Measurements from ENCODE around the gene IL12B. TPM values are rescaled to one million over a fixed set of nuclear protein-coding genes. Genes with fewer than 3 reads are reported as not detected.
A peak's percentile ranks its signal among the peaks of the same experiment; 100 is the strongest.

IL12B gene
- total and polyA plus RNA-seq, 2 of the 4 experiments (the other 2 are of a cell fraction) = 0.03 TPM; not detected in 1

DNA sequence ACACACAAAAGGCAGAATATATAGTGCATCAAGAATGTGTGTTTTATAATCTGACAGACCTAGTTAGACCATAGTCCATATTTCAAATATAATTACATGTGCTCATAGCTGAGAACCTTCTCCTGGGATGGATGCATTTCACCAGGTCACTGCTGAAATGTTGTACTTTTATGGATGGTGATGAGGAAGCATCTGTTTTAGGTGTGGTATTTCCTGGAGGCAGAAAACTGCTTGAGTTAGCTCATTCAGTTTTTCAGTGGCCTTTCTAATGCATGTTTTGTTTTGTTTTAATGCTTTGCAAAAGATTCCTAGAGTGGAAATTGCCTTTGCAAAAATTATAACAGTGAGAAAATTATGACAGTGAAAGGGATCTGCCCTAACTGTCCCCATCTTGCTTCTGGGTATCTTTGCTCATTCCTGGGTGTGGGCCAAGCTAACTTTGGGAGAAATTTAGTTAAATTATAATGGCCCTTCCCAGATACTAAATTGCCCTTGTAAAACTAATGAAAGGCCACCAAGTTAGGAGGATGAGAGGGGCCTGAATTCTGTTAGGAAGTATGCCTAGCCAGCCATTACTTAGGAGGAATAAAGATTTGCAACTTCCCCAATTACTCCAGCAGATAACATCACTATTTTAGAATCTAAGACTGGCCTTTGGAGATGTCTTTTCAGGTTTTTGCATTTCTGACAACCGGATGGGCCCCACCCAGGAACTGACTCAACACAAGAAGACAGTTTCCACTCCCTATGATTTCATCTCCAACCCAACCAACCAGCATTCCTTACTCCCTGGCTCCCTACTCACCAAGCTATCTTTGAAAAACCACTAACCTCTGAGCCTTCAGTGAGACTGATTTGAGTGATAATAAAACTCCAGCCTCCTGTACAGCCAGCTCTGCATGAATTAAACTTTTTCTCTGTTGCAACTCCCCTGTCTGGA lies 7.0 kb upstream of the IL12B start:
- no peak overlapping the region for H3K27ac ChIP-seq (ENCODE audit: insufficient read depth, low read length)

More for the DNA sequence above, 7.0 kb upstream of the IL12B start:
- Histone ChIP-seq H3K18ac (ENCODE audit: low read depth, low read length) (no peak overlapping the region), H2BK20ac (ENCODE audit: low read depth, low read length) (peak overlapping the region; percentile 77), H2BK15ac (ENCODE audit: low read depth, low read length) (peak overlapping the region; percentile 15; the same call in 1 of the 3 replicates), H3K14ac (replicated peaks; ENCODE audit: low read depth, low read length) (peak overlapping the region; percentile 54; the same call in 1 of the 2 replicates), H3K23ac (ENCODE audit: low read depth, low read length) (peak overlapping the region; percentile 65), H2AK9ac (replicated peaks; ENCODE audit: low read depth, low read length, poor library complexity) (no peak overlapping the region), H2AFZ (replicated peaks; ENCODE audit: low read length, poor library complexity) (peak overlapping the region; percentile 53), H2BK120ac (ENCODE audit: low read depth, low read length) (peak overlapping the region; percentile 76), H3K4me3 (ENCODE audit: insufficient read depth, low read depth, low read length) (no peak overlapping the region), H3K9me1 (ENCODE audit: insufficient read depth, low read length) (peaks cover 8% of the 10 kb centered on the region; the same call in 1 of the 2 replicates), H4K20me1 (ENCODE audit: insufficient read depth, low read length) (no peaks in the 10 kb centered on the region), H3K9me3 (ENCODE audit: control insufficient read depth, insufficient read depth, low read length) (no peaks in the 10 kb centered on the region), H2BK5ac (ENCODE audit: low read depth, low read length, poor library complexity, severe bottlenecking) (no peak overlapping the region), H3K27me3 (ENCODE audit: control insufficient read depth, insufficient read depth, low read length) (no peaks in the 10 kb centered on the region), H3K36me3 (ENCODE audit: control insufficient read depth, insufficient read depth, low read length) (no peaks in the 10 kb centered on the region), H4K5ac (ENCODE audit: low read depth, low read length) (no peak overlapping the region), H3K4me2 (ENCODE audit: low read depth, low read length) (no peak overlapping the region), H3K4me1 (ENCODE audit: control insufficient read depth, insufficient read depth, low read length) (peaks cover 5% of the 10 kb centered on the region; the same call in 1 of the 2 replicates), H4K8ac (ENCODE audit: low read depth in 2 of 2, low read length in 2 of 2) (peak overlapping the region in 1 of 2 experiments; percentile 32; a peak in 1 of 4 replicates), H3K56ac (ENCODE audit: extremely low read depth, insufficient read depth, low read length) (no peak overlapping the region), H3K4ac (ENCODE audit: low read depth, low read length) (peak overlapping the region; percentile 72), H3K9ac (ENCODE audit: low read depth, low read length) (no peak overlapping the region), H2AK5ac (ENCODE audit: low read depth, low read length) (no peak overlapping the region), H4K91ac (ENCODE audit: insufficient read depth, low read depth, low read length) (no peak overlapping the region), H3K79me1 (ENCODE audit: low read depth in 1 of 2, low read length in 2 of 2) (no peaks in the 10 kb centered on the region)
- dilution Hi-C loops (cut with HindIII; ENCODE audit: low sequenced_read_pairs, unreplicated experiment) = no loop called here
- TF ChIP-seq CHD1 (IDR thresholded peaks at IDR 0.05; ENCODE audit: low read depth, low read length) = no peak
- TF ChIP-seq BHLHE40 (IDR thresholded peaks at IDR 0.05; ENCODE audit: low read depth, low read length) = no peak
- no peak for TF ChIP-seq RCOR1 (IDR thresholded peaks at IDR 0.05; ENCODE audit: insufficient replicate concordance, low read length)
- TF ChIP-seq, protein P1, sequence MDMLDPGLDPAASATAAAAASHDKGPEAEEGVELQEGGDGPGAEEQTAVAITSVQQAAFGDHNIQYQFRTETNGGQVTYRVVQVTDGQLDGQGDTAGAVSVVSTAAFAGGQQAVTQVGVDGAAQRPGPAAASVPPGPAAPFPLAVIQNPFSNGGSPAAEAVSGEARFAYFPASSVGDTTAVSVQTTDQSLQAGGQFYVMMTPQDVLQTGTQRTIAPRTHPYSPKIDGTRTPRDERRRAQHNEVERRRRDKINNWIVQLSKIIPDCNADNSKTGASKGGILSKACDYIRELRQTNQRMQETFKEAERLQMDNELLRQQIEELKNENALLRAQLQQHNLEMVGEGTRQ (IDR thresholded peaks at IDR 0.05; ENCODE audit: low read depth, low read length) = no peak
- TF ChIP-seq CEBPB (IDR thresholded peaks at IDR 0.05; ENCODE audit: low read depth, low read length) = no peak
- TF ChIP-seq POLR2A (IDR thresholded peaks at IDR 0.05; ENCODE audit: low read depth, low read length) = no peak
- TF ChIP-seq, protein P2, sequence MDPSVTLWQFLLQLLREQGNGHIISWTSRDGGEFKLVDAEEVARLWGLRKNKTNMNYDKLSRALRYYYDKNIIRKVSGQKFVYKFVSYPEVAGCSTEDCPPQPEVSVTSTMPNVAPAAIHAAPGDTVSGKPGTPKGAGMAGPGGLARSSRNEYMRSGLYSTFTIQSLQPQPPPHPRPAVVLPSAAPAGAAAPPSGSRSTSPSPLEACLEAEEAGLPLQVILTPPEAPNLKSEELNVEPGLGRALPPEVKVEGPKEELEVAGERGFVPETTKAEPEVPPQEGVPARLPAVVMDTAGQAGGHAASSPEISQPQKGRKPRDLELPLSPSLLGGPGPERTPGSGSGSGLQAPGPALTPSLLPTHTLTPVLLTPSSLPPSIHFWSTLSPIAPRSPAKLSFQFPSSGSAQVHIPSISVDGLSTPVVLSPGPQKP (IDR thresholded peaks at IDR 0.05; ENCODE audit: borderline replicate concordance, low read depth, low read length) = no peak
- TF ChIP-seq FOS (IDR thresholded peaks at IDR 0.05; ENCODE audit: low read depth, low read length) = no peak
- no peak for TF ChIP-seq RFX5 (IDR thresholded peaks at IDR 0.05; ENCODE audit: low read depth, low read length)
- TF ChIP-seq MAFK (IDR thresholded peaks at IDR 0.05; ENCODE audit: low read depth, low read length) = no peak
- TF ChIP-seq, protein P3, sequence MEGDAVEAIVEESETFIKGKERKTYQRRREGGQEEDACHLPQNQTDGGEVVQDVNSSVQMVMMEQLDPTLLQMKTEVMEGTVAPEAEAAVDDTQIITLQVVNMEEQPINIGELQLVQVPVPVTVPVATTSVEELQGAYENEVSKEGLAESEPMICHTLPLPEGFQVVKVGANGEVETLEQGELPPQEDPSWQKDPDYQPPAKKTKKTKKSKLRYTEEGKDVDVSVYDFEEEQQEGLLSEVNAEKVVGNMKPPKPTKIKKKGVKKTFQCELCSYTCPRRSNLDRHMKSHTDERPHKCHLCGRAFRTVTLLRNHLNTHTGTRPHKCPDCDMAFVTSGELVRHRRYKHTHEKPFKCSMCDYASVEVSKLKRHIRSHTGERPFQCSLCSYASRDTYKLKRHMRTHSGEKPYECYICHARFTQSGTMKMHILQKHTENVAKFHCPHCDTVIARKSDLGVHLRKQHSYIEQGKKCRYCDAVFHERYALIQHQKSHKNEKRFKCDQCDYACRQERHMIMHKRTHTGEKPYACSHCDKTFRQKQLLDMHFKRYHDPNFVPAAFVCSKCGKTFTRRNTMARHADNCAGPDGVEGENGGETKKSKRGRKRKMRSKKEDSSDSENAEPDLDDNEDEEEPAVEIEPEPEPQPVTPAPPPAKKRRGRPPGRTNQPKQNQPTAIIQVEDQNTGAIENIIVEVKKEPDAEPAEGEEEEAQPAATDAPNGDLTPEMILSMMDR (conservative IDR thresholded peaks at IDR 0.05; ENCODE audit: low read depth, low read length) = no peak
- no peak for TF ChIP-seq SMC3 (IDR thresholded peaks at IDR 0.05; ENCODE audit: low read depth, low read length)
- peak; percentile 40 for ATAC-seq (ENCODE audit: low read depth)
- WGBS, 2 experiments (ENCODE audit: extremely low coverage in 2 of 2, insufficient read length in 1 of 2) = no CpG with 5 or more reads among the region's 1 CpG
- in situ Hi-C loops (cut with MboI; ENCODE audit: low sequenced_read_pairs) = no loop called here
- ChIA-PET CTCF (no interaction called here), POLR2A (ENCODE audit: unreplicated experiment) (no interaction called here)
- no TSS peak for BruUV-seq (replicated peaks)
- DNase-seq = peak; percentile 73
- intact Hi-C loops (cut with micrococcal nuclease) = no loop called here

Data from IMR-90 (cell line).